ENCODE measurements around the gene ADARB2. TPM values are rescaled to one million over a fixed set of nuclear protein-coding genes. Genes with fewer than 3 reads are reported as not detected.

The ADARB2 gene
- total and polyA plus RNA-seq, 2 experiments from 2014 or later: 2.0 to 5.0 TPM

- TF ChIP-seq EZH2 (IDR thresholded peaks at IDR 0.05; ENCODE audit: low read depth, unreplicated experiment) (no peak), ZNF462 (CRISPR knock-in tag; IDR thresholded peaks at IDR 0.05) (no peak)
These were observed 78.7 kb downstream of the ADARB2 start (continued) for GRCh38 chr10:1658658-1659057.

GRCh38 chr10:1657479-1657878 lies 79.8 kb downstream of the ADARB2 start:
- no peak overlapping the region for H3K27ac Mint-ChIP-seq
- Histone ChIP-seq H3K79me2 (replicated peaks; ENCODE audit: insufficient read depth) (no peaks in the 10 kb centered on the region), H3K9me2 (ENCODE audit: insufficient read depth) (no peaks in the 10 kb centered on the region), H3K4me2 (no peak overlapping the region), H3F3A (replicated peaks; ENCODE audit: low read depth) (no peaks in the 10 kb centered on the region), H3K27ac (ENCODE audit: low read depth) (no peak overlapping the region), H4K20me1 (replicated peaks; ENCODE audit: insufficient read depth) (no peaks in the 10 kb centered on the region), H3K27me3 (ENCODE audit: insufficient read depth) (no peaks in the 10 kb centered on the region), H3K4me3 (no peak overlapping the region), H3K4me1 (ENCODE audit: insufficient read depth) (peaks cover 8% of the 10 kb centered on the region), H2AFZ (no peak overlapping the region), H3K36me3 (ENCODE audit: insufficient read depth) (0 out of 2 replicates have a peak, but pooled peaks cover 4% of the 10 kb centered on the region)
- ATAC-seq (peak; percentile 30; the same call in 2 of the 3 replicates), DNase-seq (ENCODE audit: low spot score) (peak; percentile 18)
- H3K27me3 Mint-ChIP-seq (ENCODE audit: insufficient read depth, low read depth, poor library complexity): peaks cover 7% of the 10 kb centered on the region
- H3K4me3 Mint-ChIP-seq: no peak overlapping the region
- H3K9me3 Mint-ChIP-seq: peaks cover 12% of the 10 kb centered on the region
- peaks cover 9% of the 10 kb centered on the region for H3K36me3 Mint-ChIP-seq (ENCODE audit: low read depth)
- peaks cover 21% of the 10 kb centered on the region for H3K4me1 Mint-ChIP-seq
- TF ChIP-seq STAT1 (IDR thresholded peaks at IDR 0.05; ENCODE audit: unreplicated experiment): no peak
- TF ChIP-seq NANOG (IDR thresholded peaks at IDR 0.05; ENCODE audit: borderline replicate concordance): no peak
- no peak for TF ChIP-seq JUNB (IDR thresholded peaks at IDR 0.05; ENCODE audit: unreplicated experiment)
- TF ChIP-seq EZH2phosphoT487 (IDR thresholded peaks at IDR 0.05; ENCODE audit: unreplicated experiment): no peak
- TF ChIP-seq REST (IDR thresholded peaks at IDR 0.05; ENCODE audit: unreplicated experiment): no peak
- no peak for TF ChIP-seq EZH2 (IDR thresholded peaks at IDR 0.05; ENCODE audit: low read depth, unreplicated experiment)
- TF ChIP-seq CTCF (conservative IDR thresholded peaks at IDR 0.05; ENCODE audit: low read depth in 2 of 2): no peak
- TF ChIP-seq ZNF331 (CRISPR knock-in tag; IDR thresholded peaks at IDR 0.05; ENCODE audit: low read depth): no peak
- no peak for TF ChIP-seq POLR2AphosphoS5 (IDR thresholded peaks at IDR 0.05; ENCODE audit: low read depth)
